Stomach smooth muscle (tissue), 2 donors: ENCODE measurements around the gene MAML2.

Source experiments
- H3K27ac ChIP-seq: one replicate; pipeline ENCODE4 v1.7.0; 2013; ENCODE audit warnings: mild to moderate bottlenecking, low read length, inconsistent platforms
- H3K27me3 ChIP-seq, 2 donors: one replicate each; pipeline ENCODE4 v1.7.0; 2013; ENCODE audit warnings: low read length in 2 of 2; ENCODE audit not compliant: insufficient read depth in 2 of 2, control insufficient read depth in 1 of 2
- H3K36me3 ChIP-seq, 2 donors: one replicate each; pipeline ENCODE4 v1.7.0; 2013; ENCODE audit warnings: low read length in 2 of 2; ENCODE audit not compliant: control insufficient read depth in 2 of 2, insufficient read depth in 2 of 2
- H3K4me1 ChIP-seq: one replicate; pipeline ENCODE4 v1.7.0; 2013; ENCODE audit warnings: low read length; ENCODE audit not compliant: control insufficient read depth, insufficient read depth
- H3K4me3 ChIP-seq, 2 donors: one replicate each; pipeline ENCODE4 v1.7.0; 2013; ENCODE audit warnings: low read length in 2 of 2
- H3K9ac ChIP-seq, 2 donors: one replicate each; pipeline ENCODE4 v1.7.0; 2013; ENCODE audit warnings: low read length in 2 of 2, mild to moderate bottlenecking in 1 of 2
- H3K9me3 ChIP-seq, 2 donors: one replicate each; pipeline ENCODE4 v1.7.0; 2013; ENCODE audit warnings: low read length in 2 of 2; ENCODE audit not compliant: control insufficient read depth in 2 of 2
- donor health status: healthy.
- donor health status: Pancreatic carcinoma.

Gene MAML2

DNA sequence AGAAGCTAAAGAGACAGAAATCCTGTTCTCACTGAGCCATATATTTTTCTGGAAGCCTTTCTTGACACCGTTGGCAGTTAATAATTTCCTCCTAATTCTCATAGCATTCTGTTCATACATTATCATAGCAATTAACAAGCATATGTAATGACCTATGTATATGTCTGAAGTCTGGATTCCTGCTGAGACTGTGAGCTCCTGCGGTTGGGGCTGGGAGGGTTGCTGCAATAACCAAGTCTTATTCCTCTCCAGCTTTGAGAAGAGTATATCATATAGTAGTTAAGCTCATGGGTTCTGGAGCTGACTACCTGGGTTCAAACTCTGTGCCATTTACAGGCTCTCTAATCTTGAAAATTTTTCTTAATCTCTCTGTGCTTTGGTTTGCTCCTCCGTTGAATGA, 175.2 kb downstream of the MAML2 start:
- Histone ChIP-seq H3K4me3 (no peak overlapping the region), H3K4me1 (peaks cover 1% of the 10 kb centered on the region), H3K36me3 (no peaks in the 10 kb centered on the region), H3K27me3 (no peaks in the 10 kb centered on the region), H3K27ac (no peak overlapping the region), H3K9ac (no peak overlapping the region), H3K9me3 (no peaks in the 10 kb centered on the region)

DNA sequence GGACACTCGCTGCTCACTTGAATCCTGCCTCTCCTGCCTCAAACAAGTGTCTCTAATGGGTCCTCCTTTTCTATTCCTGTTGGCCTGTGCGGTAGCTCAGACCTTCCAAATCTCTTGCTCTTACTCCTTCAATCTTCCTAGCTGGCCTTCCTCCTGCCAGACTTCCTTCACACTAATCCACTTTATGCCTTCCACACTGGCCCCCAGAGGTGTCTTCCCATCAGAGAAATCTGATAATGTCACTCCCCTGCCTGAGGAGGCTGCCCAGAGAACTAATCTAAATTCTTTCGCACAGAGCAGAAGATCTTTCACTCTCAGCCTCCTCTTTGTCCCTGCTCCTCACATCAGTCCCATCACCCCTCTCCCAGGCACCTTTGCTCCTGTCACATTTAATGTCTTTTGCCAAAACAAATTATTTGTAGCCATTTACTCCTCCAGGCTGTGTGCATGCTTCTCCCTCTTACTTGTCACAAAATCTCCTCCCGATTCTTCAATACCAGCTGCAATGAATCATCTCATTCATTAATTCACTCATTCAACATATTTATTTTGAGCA, 175.7 kb downstream of the MAML2 start:
- no peaks in the 10 kb centered on the region for H3K9me3 ChIP-seq
- no peak overlapping the region for H3K4me3 ChIP-seq
- no peak overlapping the region for H3K27ac ChIP-seq
- peaks cover 4% of the 10 kb centered on the region for H3K4me1 ChIP-seq
- H3K27me3 ChIP-seq: no peaks in the 10 kb centered on the region
- no peak overlapping the region for H3K9ac ChIP-seq
- H3K36me3 ChIP-seq: no peaks in the 10 kb centered on the region

DNA sequence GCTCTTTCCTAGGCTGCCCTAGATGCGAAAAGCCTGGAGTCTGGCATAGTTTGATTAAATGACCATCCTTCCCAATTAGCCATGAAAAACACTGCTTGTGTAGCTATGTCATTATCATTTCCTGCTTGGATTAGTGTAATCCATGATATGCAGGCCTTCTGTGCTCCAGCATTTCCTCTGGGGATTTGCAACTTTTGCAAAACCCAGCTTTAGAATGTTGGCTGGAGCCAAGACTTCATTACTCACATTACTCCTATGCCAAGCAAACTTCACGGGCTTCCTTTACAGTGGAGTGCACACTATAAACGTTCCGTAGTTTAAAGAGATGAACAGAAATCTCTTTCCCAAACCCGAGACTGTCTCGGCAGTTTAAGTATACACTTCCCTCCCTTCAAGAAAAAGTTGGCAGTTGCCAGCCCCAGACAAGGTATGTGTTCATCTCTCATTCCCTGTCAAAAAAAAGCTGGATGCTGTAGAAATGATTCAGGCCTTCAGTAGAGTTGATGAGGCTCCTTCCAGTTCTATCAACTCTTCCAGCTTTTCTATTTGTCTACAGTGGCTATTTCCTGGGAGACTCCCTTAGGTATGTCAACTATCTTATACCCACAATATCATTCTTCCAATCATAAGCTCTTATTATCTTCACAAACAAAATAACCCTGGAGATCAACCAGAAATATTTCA, 180.0 kb downstream of the MAML2 start:
- Histone ChIP-seq H3K4me3 (no peak overlapping the region), H3K4me1 (peaks cover 7% of the 10 kb centered on the region), H3K36me3 (no peaks in the 10 kb centered on the region), H3K27me3 (no peaks in the 10 kb centered on the region), H3K27ac (peak overlapping the region; percentile 26), H3K9me3 (no peaks in the 10 kb centered on the region), H3K9ac (no peak overlapping the region)

DNA sequence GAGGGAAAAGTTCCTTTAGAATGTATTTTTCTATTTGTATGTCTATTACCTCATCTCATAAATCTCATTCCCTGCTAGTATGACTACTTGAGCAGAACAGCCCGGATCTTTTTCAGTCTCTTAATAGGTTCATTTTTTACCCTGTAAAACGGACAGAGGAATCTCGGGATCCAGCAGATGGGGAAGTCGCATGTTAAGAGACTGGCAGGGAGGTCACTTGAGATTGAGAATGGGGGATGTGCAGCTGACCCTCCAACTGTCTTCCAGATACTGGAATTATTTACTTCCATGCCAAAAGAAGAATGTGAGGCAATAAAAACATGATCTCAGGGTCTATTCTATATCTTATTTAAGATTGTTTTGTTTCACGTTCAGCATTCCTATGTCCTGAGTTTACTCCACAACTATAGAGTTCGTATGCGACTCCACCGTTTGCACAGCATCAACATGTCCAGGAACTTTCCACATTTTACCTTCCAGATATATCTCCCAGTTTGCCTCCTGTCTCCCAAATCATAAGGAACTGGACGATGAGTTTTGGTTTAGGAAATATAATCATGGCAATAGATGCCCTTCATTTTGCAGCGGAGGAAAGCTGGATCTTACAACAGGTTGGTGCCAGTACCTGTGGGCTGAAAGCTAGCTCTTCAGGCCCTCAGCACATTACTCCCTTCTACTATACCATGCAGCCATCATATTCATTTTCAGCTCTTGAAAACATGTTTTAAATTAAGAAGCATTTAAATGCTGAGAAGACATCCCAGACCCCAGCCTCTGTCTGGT, 181.5 kb downstream of the MAML2 start:
- H3K36me3 ChIP-seq: no peaks in the 10 kb centered on the region
- H3K9me3 ChIP-seq: no peaks in the 10 kb centered on the region
- H3K9ac ChIP-seq: no peak overlapping the region
- no peaks in the 10 kb centered on the region for H3K27me3 ChIP-seq
- H3K27ac ChIP-seq: no peak overlapping the region
- no peak overlapping the region for H3K4me3 ChIP-seq
- peaks cover 16% of the 10 kb centered on the region for H3K4me1 ChIP-seq

DNA sequence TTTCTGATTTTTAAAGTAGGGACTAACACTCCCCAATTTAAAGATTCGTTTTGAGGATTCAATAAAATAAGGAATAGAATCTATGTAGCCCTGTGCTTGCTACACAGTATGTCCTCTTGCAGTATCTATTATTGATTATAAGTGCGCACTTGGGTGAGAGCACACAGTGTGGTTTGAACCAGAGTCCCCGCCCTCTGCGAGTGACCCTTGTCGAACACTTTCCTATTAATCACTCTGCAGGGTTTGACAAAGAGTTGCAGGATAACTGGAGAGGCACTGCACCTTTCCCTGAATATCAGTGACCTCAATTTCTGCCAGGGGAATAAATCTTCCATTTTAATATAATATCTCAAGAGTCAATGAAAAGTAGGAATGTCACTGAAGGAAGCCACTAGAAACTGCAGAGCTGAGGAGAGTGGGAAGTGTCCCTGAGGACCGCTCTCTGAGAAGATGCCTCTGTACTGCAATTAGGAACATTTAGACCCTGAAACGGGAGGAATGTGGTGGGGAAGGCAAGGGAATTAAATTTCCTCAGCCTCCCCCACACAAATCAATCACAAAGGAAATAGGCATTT, 182.2 kb downstream of the MAML2 start:
- peaks cover 22% of the 10 kb centered on the region for H3K4me1 ChIP-seq

DNA sequence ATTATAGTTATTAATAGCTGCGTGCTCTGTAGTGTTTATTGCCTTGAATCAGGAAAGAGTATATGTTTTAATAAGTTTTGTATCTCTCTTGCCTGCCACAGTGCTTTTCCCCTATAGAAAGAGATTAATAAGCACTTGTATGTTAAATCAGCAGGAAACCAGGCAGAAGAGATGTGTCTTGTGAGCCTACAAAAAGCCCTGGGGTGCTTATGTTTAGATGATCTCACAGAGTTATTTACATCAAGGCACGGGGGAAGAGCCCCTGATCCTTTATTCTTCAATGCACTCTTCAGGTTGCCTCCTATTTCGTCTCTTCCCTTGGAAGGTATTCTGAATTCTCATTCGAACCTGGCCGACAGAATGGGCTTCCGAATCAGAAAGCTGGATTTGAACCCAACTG, 183.0 kb downstream of the MAML2 start:
- H3K27me3 ChIP-seq: no peaks in the 10 kb centered on the region
- H3K4me1 ChIP-seq: peaks cover 29% of the 10 kb centered on the region
- H3K27ac ChIP-seq: no peak overlapping the region
- no peaks in the 10 kb centered on the region for H3K36me3 ChIP-seq
- H3K9me3 ChIP-seq: no peaks in the 10 kb centered on the region
- no peak overlapping the region for H3K4me3 ChIP-seq
- no peak overlapping the region for H3K9ac ChIP-seq

More for the DNA sequence above, 182.2 kb downstream of the MAML2 start:
- Histone ChIP-seq H3K27me3 (no peaks in the 10 kb centered on the region), H3K36me3 (no peaks in the 10 kb centered on the region), H3K9me3 (no peaks in the 10 kb centered on the region), H3K4me3 (no peak overlapping the region), H3K27ac (no peak overlapping the region), H3K9ac (no peak overlapping the region)

DNA sequence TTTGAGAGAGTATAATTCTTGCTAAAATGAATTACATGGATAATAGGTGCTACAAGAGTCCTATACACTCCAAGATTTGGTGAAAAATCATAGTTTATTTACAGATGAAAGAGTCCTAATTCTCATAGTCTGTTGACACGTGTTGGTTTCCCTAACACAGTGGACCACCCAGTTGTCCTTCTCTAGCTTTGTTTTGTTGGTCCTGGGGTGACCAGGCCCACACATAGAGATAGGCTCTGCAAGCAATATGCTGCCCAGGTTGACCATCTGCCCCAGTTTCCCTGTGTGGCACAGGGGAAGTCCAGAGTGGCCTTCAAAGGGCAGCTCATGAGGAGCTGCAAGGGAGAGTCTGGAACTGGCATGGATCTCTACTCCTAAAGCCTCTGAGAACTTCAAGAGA, 184.9 kb downstream of the MAML2 start:
- H3K27ac ChIP-seq: peak overlapping the region; percentile 19
- no peak overlapping the region for H3K9ac ChIP-seq
- no peak overlapping the region for H3K4me3 ChIP-seq
- no peaks in the 10 kb centered on the region for H3K36me3 ChIP-seq
- peaks cover 41% of the 10 kb centered on the region for H3K4me1 ChIP-seq
- H3K27me3 ChIP-seq: no peaks in the 10 kb centered on the region
- no peaks in the 10 kb centered on the region for H3K9me3 ChIP-seq

DNA sequence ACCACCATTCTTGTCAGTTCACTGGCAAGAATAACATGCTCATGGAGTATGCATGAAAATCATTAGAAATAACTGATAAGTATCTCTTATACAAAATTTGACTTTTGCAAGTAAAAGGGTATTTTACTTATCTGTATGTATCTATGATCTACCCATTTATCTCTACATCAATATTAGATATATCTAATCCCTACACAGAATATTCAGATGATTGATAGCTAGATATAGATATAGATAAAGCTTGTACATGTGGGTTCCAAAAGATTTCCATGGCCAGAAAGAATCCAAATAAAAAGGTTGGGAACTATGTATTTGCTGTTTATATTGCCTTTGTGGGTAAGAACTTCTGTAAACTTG, 185.5 kb downstream of the MAML2 start:
- H3K27me3 ChIP-seq: no peaks in the 10 kb centered on the region
- H3K9ac ChIP-seq: no peak overlapping the region
- peak overlapping the region; percentile 77 for H3K27ac ChIP-seq
- H3K4me3 ChIP-seq: no peak overlapping the region
- H3K9me3 ChIP-seq: no peaks in the 10 kb centered on the region
- H3K4me1 ChIP-seq: peaks cover 37% of the 10 kb centered on the region
- H3K36me3 ChIP-seq: no peaks in the 10 kb centered on the region

DNA sequence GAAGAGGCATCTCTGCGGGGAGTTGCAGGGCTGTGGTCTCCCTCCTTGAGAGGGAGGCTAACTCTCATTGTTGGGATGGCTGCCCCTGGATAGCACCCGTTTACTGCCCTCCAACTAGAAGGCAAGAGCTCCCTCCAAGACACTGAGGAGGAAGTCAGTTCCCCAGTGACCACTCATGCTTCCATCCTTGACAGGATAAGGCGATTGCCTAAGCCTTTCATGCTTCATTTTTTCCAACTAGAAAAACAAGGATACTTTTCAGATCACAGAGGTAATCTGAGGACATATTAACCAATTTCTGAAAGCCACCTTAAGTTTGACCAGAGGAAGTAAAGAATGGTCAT, 186.6 kb downstream of the MAML2 start:
- Histone ChIP-seq H3K36me3 (no peaks in the 10 kb centered on the region), H3K27me3 (no peaks in the 10 kb centered on the region), H3K4me3 (peak overlapping the region in 1 of 2 donors; percentile 52), H3K4me1 (peaks cover 35% of the 10 kb centered on the region), H3K9me3 (no peaks in the 10 kb centered on the region), H3K9ac (no peak overlapping the region), H3K27ac (peak overlapping the region; percentile 77)

DNA sequence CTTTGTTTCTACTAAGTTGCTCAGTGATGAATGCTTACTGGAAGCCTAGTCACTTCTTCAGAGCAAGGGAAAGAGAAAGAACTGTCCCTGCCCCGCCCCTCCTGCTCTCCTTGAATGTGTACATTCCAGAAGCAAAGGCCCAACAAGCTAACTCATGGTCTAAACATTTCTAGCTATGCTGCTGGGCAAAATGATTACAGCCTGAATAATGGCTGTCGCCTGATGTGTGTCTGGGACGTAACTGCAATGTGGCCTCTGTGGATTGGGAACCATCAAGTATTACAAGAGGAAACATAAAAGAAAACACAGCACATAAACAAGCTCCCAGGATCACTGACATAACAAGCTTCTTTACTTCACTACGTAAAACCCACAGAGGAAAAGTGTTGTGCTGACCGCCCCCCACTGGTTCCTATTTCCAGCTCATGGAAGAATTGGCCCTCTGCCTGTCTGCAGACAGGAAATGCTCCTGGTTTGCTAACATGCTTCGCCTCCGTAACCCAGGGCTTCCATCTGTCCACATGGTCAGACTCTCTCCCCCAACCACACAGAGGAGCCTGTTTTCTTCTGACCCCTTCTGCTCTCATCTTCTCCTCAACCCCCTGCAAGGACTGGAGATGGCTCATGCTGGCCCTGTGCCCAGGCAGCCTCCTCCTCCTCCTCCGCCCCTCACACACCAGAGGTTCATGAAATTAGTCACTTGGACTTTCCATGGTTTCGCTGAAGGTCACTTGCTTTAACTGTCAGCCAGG, 187.2 kb downstream of the MAML2 start:
- Histone ChIP-seq H3K4me3 (peak overlapping the region in 1 of 2 donors; percentile 52), H3K4me1 (peaks cover 33% of the 10 kb centered on the region), H3K27ac (peak overlapping the region; percentile 77), H3K27me3 (no peaks in the 10 kb centered on the region), H3K9ac (no peak overlapping the region), H3K9me3 (no peaks in the 10 kb centered on the region), H3K36me3 (no peaks in the 10 kb centered on the region)
